HepG2 (cell line): ENCODE measurements around the gene BRAP.

Source experiments
- EZH2 ChIP-seq: conservative IDR thresholded peaks from 2 replicates; pipeline ENCODE4 v1.6.1; 2012; ENCODE audit warnings: mild to moderate bottlenecking, low read depth, low read length, moderate library complexity
- GTF2F1 ChIP-seq: fragments of 150-350 bp; IDR thresholded peaks from 2 replicates; pipeline ENCODE4 v1.6.1; 2014; ENCODE audit warnings: low read length
- NFIB ChIP-seq: sonication (generic); formaldehyde crosslinking; IDR thresholded peaks from 2 replicates; pipeline ENCODE4 v1.9.0; 2021; ENCODE audit warnings: missing genetic modification reagents, mild to moderate bottlenecking, borderline replicate concordance
- POLR2G ChIP-seq: fragments of 200-400 bp; formaldehyde crosslinking; IDR thresholded peaks from 2 replicates; pipeline ENCODE4 v1.6.1; 2018; ENCODE audit warnings: mild to moderate bottlenecking, low read depth, low read length, moderate library complexity
- RFXAP ChIP-seq: sonication (generic); formaldehyde crosslinking; IDR thresholded peaks from 2 replicates; pipeline ENCODE4 v1.4.0; 2020; ENCODE audit warnings: missing genetic modification reagents, borderline replicate concordance
- ZNF556 ChIP-seq: sonication (generic); formaldehyde crosslinking; IDR thresholded peaks from 2 replicates; pipeline ENCODE4 v1.4.0; 2020; ENCODE audit warnings: mild to moderate bottlenecking, missing genetic modification reagents, borderline replicate concordance
- TF ChIP-seq, protein P1 (sequence below): sonication (generic); formaldehyde crosslinking; IDR thresholded peaks from 2 replicates; pipeline ENCODE4 v1.4.0; 2020; ENCODE audit warnings: missing genetic modification reagents
- TF ChIP-seq, protein P2 (sequence below): sonication (generic); formaldehyde crosslinking; IDR thresholded peaks from 2 replicates; pipeline ENCODE4 v1.5.0; 2020; ENCODE audit warnings: mild to moderate bottlenecking, missing genetic modification reagents, moderate library complexity
- TF ChIP-seq, protein P3 (sequence below): sonication (generic); formaldehyde crosslinking; IDR thresholded peaks from 2 replicates; pipeline ENCODE4 v1.5.0; 2020; ENCODE audit warnings: missing genetic modification reagents

DNA sequence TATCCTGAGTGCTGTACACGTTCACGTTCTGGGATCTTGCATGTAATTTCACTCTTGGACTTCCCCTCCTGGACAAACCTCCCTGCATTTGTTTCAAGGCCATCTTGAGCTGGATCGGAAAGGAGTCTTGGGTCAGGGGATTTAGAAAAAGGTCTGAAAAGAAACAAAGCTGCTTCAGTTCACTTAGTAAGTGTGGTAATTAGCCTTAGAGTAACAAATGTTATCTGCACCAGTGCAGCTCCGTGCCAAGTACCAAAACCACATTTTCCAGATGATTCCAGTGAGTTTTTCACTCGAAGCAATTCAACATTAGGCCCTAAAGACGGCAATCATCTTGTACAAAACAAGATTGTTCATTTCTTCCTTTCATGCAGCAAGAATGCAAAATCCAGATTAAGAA lies 47.2 kb downstream of the BRAP start:
- TF ChIP-seq, protein P1, sequence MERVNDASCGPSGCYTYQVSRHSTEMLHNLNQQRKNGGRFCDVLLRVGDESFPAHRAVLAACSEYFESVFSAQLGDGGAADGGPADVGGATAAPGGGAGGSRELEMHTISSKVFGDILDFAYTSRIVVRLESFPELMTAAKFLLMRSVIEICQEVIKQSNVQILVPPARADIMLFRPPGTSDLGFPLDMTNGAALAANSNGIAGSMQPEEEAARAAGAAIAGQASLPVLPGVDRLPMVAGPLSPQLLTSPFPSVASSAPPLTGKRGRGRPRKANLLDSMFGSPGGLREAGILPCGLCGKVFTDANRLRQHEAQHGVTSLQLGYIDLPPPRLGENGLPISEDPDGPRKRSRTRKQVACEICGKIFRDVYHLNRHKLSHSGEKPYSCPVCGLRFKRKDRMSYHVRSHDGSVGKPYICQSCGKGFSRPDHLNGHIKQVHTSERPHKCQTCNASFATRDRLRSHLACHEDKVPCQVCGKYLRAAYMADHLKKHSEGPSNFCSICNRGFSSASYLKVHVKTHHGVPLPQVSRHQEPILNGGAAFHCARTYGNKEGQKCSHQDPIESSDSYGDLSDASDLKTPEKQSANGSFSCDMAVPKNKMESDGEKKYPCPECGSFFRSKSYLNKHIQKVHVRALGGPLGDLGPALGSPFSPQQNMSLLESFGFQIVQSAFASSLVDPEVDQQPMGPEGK: no peak
- TF ChIP-seq RFXAP (CRISPR knock-in tag) (no peak), GTF2F1 (no peak), ZNF556 (no peak), EZH2 (no peak), NFIB (CRISPR knock-in tag) (no peak), POLR2G (no peak)
- TF ChIP-seq, protein P2, sequence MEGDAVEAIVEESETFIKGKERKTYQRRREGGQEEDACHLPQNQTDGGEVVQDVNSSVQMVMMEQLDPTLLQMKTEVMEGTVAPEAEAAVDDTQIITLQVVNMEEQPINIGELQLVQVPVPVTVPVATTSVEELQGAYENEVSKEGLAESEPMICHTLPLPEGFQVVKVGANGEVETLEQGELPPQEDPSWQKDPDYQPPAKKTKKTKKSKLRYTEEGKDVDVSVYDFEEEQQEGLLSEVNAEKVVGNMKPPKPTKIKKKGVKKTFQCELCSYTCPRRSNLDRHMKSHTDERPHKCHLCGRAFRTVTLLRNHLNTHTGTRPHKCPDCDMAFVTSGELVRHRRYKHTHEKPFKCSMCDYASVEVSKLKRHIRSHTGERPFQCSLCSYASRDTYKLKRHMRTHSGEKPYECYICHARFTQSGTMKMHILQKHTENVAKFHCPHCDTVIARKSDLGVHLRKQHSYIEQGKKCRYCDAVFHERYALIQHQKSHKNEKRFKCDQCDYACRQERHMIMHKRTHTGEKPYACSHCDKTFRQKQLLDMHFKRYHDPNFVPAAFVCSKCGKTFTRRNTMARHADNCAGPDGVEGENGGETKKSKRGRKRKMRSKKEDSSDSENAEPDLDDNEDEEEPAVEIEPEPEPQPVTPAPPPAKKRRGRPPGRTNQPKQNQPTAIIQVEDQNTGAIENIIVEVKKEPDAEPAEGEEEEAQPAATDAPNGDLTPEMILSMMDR: no peak
- TF ChIP-seq, protein P3, sequence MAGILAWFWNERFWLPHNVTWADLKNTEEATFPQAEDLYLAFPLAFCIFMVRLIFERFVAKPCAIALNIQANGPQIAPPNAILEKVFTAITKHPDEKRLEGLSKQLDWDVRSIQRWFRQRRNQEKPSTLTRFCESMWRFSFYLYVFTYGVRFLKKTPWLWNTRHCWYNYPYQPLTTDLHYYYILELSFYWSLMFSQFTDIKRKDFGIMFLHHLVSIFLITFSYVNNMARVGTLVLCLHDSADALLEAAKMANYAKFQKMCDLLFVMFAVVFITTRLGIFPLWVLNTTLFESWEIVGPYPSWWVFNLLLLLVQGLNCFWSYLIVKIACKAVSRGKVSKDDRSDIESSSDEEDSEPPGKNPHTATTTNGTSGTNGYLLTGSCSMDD (CRISPR knock-in tag): no peak
